ENCODE data around the gene CILP. TPM values are rescaled to one million over a fixed set of nuclear protein-coding genes. Genes with fewer than 3 reads are reported as not detected.
"Not testable (repeated sequence)": the region's sequence is repeated elsewhere in the genome, so short reads cannot be mapped to it uniquely, and the experiment has no call there.

Gene CILP
- total RNA-seq, 1 donor from 2014 or later, result 1.8 TPM

GRCh38 chr15:65182538-65182937 is 28.7 kb downstream of the CILP start:
- no peak for DNase-seq (ENCODE audit: extremely low spot score, unreplicated experiment)
- peak overlapping the region; percentile 99 for H3K4me3 Mint-ChIP-seq
- no peak overlapping the region for H3K27ac Mint-ChIP-seq
- H3K9me3 Mint-ChIP-seq, result no peaks in the 10 kb centered on the region
- no peaks in the 10 kb centered on the region for H3K27me3 Mint-ChIP-seq
- TF ChIP-seq CTCF (conservative IDR thresholded peaks at IDR 0.05), result no peak
- peaks cover 8% of the 10 kb centered on the region for H3K36me3 Mint-ChIP-seq
- H3K4me1 Mint-ChIP-seq (ENCODE audit: unreplicated experiment), result peaks cover 5% of the 10 kb centered on the region

GRCh38 chr15:65181582-65182353 is 29.5 kb downstream of the CILP start:
- H3K4me3 Mint-ChIP-seq, result peak overlapping the region; percentile 44
- not testable (repeated sequence) for H3K27ac Mint-ChIP-seq; H3K36me3 Mint-ChIP-seq; H3K9me3 Mint-ChIP-seq; H3K27me3 Mint-ChIP-seq; DNase-seq (ENCODE audit: extremely low spot score, unreplicated experiment); H3K4me1 Mint-ChIP-seq (ENCODE audit: unreplicated experiment)

- no peak overlapping the region for H3K27ac Mint-ChIP-seq
- DNase-seq (ENCODE audit: extremely low spot score, unreplicated experiment), result no peak
- TF ChIP-seq CTCF (conservative IDR thresholded peaks at IDR 0.05), result no peak
- H3K27me3 Mint-ChIP-seq, result no peaks in the 10 kb centered on the region
- H3K9me3 Mint-ChIP-seq, result no peaks in the 10 kb centered on the region
- H3K4me3 Mint-ChIP-seq, result no peak overlapping the region
- H3K4me1 Mint-ChIP-seq (ENCODE audit: unreplicated experiment), result peaks cover 5% of the 10 kb centered on the region
- peaks cover 14% of the 10 kb centered on the region for H3K36me3 Mint-ChIP-seq
These were observed 31.1 kb downstream of the CILP start for GRCh38 chr15:65180167-65180566.

- no peaks in the 10 kb centered on the region for H3K27me3 Mint-ChIP-seq
- no peak overlapping the region for H3K4me3 Mint-ChIP-seq
- H3K36me3 Mint-ChIP-seq, result peaks cover 15% of the 10 kb centered on the region
- no peak for DNase-seq (ENCODE audit: extremely low spot score, unreplicated experiment)
- no peaks in the 10 kb centered on the region for H3K9me3 Mint-ChIP-seq
- peaks cover 4% of the 10 kb centered on the region for H3K4me1 Mint-ChIP-seq (ENCODE audit: unreplicated experiment)
- no peak for TF ChIP-seq CTCF (conservative IDR thresholded peaks at IDR 0.05)
- H3K27ac Mint-ChIP-seq, result no peak overlapping the region
These were observed 33.4 kb downstream of the CILP start for GRCh38 chr15:65177901-65178300.

- no peak overlapping the region for H3K4me3 Mint-ChIP-seq
These were observed 35.2 kb downstream of the CILP start for GRCh38 chr15:65176056-65176455.

More at GRCh38 chr15:65176056-65176455, 35.2 kb downstream of the CILP start:
- Mint-ChIP-seq H3K27me3 (no peaks in the 10 kb centered on the region), H3K27ac (no peak overlapping the region), H3K9me3 (no peaks in the 10 kb centered on the region), H3K4me1 (ENCODE audit: unreplicated experiment) (peaks cover 4% of the 10 kb centered on the region), H3K36me3 (peaks cover 17% of the 10 kb centered on the region)
- TF ChIP-seq CTCF (conservative IDR thresholded peaks at IDR 0.05), result no peak
- DNase-seq (ENCODE audit: extremely low spot score, unreplicated experiment), result no peak

All from type B pancreatic cell (in vitro differentiated cells).